Neural progenitor cell (in vitro differentiated cells): ENCODE data around the gene CD2AP.

Experiments used
- CTCF ChIP-seq: fragments of 200-600 bp; sonication (generic); IDR thresholded peaks from 2 replicates; pipeline ENCODE4 v1.5.1; 2017; ENCODE audit warnings: antibody characterized with exemption, mild to moderate bottlenecking
- EZH2 ChIP-seq: fragments of 200-600 bp; sonication (generic); IDR thresholded peaks from 2 replicates; pipeline ENCODE4 v1.6.1; 2017; ENCODE audit warnings: antibody characterized with exemption, mild to moderate bottlenecking, moderate library complexity

- no peak for TF ChIP-seq CTCF
- TF ChIP-seq EZH2, result no peak
These were observed 12.5 kb upstream of the CD2AP start for GRCh38 chr6:47465117-47465516.
